Hepatocyte (in vitro differentiated cells): ENCODE measurements around the gene COPS7A. TPM values are rescaled to one million over a fixed set of nuclear protein-coding genes. Genes with fewer than 3 reads are reported as not detected.
"Not testable (repeated sequence)": the region's sequence is repeated elsewhere in the genome, so short reads cannot be mapped to it uniquely, and the experiment has no call there.

Experiments
- DNase-seq: peaks from one replicate; pipeline ENCODE4 v3.0.0-alpha.2; 2016; ENCODE audit warnings: low spot score
- H2AFZ ChIP-seq: fragments of 200-600 bp; sonication (generic); 2 replicates; pipeline ENCODE4 v1.6.0; 2016; ENCODE audit warnings: antibody characterized with exemption, mild to moderate bottlenecking
- H3K27ac ChIP-seq: fragments of 200-600 bp; sonication (generic); 2 replicates; pipeline ENCODE4 v1.5.1; 2016; ENCODE audit warnings: mild to moderate bottlenecking
- H3K27me3 ChIP-seq: fragments of 200-600 bp; sonication (generic); 2 replicates; pipeline ENCODE4 v1.6.1; 2016
- H3K36me3 ChIP-seq: fragments of 200-600 bp; sonication (generic); replicated peaks from 2 replicates; pipeline ENCODE4 v1.5.1; 2016; ENCODE audit warnings: low read depth; ENCODE audit not compliant: insufficient read depth
- H3K4me1 ChIP-seq: fragments of 200-600 bp; sonication (generic); 2 replicates; pipeline ENCODE4 v1.5.1; 2016; ENCODE audit warnings: mild to moderate bottlenecking, moderate library complexity; ENCODE audit not compliant: insufficient read depth
- H3K4me2 ChIP-seq: fragments of 200-600 bp; sonication (generic); 2 replicates; pipeline ENCODE4 v1.6.0; 2016
- H3K4me3 ChIP-seq: fragments of 200-600 bp; sonication (generic); 2 replicates; pipeline ENCODE4 v1.5.1; 2016; ENCODE audit warnings: mild to moderate bottlenecking
- H3K79me2 ChIP-seq: fragments of 200-600 bp; sonication (generic); 2 replicates; pipeline ENCODE4 v1.6.0; 2017; ENCODE audit warnings: mild to moderate bottlenecking
- H3K9me2 ChIP-seq: fragments of 200-600 bp; sonication (generic); replicated peaks from 2 replicates; pipeline ENCODE4 v1.6.0; 2017; ENCODE audit warnings: mild to moderate bottlenecking; ENCODE audit not compliant: insufficient read depth
- H3K9me3 ChIP-seq: fragments of 200-600 bp; sonication (generic); 2 replicates; pipeline ENCODE4 v1.5.1; 2016; ENCODE audit warnings: low read depth, mild to moderate bottlenecking
- H4K20me1 ChIP-seq: fragments of 200-600 bp; sonication (generic); 2 replicates; pipeline ENCODE4 v1.6.0; 2016; ENCODE audit warnings: mild to moderate bottlenecking; ENCODE audit not compliant: insufficient read depth, poor library complexity, severe bottlenecking
- EZH2 ChIP-seq: fragments of 200-600 bp; sonication (generic); IDR thresholded peaks from 2 replicates; pipeline ENCODE4 v1.6.1; 2016; ENCODE audit warnings: antibody characterized with exemption, mild to moderate bottlenecking, borderline replicate concordance
- EZH2phosphoT487 ChIP-seq: fragments of 200-600 bp; sonication (generic); IDR thresholded peaks from one replicate; pipeline ENCODE4 v1.6.1; 2018; ENCODE audit warnings: antibody characterized with exemption, mild to moderate bottlenecking, low read depth, moderate library complexity; ENCODE audit not compliant: unreplicated experiment, severe bottlenecking
- WGBS: methylation state at CpG from one replicate; pipeline ENCODE4 v1.1.6; 2016; ENCODE audit warnings: low lambda C conversion rate; ENCODE audit errors: missing lambda C conversion rate; 5-methylcytosine and 5-hydroxymethylcytosine counted together
- polyA plus RNA-seq: library from polyadenylated mRNA; unstranded; fragments of >200 nt; fragmentation: Nextera tagmentation; extraction: Ambion mirVana; gene quantifications from 2 replicates; pipeline ENCODE4 v1.2.1, GENCODE V29; 2016
- total RNA-seq: library from RNA; depleted of rRNA; stranded (reverse); fragments of >200 nt; gene quantifications from 2 replicates; pipeline ENCODE4 v1.2.3, GENCODE V29; 2014
- TF ChIP-seq, protein P1 (sequence below): fragments of 200-600 bp; sonication (generic); IDR thresholded peaks from 2 replicates; pipeline ENCODE4 v1.5.1; 2016; ENCODE audit warnings: antibody characterized with exemption, mild to moderate bottlenecking; ENCODE audit not compliant: poor library complexity

The COPS7A gene
- total and polyA plus RNA-seq, 2 experiments from 2014 or later = 46.9 to 73.6 TPM

DNA sequence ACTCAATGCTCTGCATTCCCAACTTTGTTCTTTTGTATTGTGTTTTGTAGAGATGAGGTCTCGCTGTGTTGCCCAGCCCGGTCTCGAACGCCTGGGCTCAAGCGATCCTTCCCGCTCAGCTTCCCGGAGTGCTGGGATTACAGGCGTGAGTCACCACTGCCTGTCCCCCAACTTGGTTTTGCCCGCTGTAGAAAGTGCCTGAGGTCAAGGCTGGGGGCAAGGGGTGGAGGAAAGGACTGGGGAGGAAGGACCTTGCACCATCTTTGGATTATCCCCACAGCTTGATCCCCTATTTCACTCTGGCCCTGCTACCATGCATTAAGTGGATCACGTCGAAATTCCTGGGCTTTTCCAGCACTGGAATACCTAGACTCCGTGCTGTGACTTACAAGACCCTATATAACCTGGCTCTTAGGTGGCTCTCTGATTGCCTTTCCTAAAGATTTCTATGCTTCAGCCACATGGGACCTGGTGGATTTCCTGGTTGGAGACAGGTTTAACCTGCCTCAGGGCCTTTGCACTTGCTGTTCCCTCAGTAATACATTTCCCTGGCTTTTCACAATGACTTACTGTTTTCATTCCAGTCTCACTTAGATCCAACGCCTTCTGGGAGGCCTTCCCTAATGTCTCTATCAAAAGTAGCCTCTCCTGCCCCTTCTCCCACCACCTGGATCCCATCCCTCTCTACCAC is 22.6 kb upstream of the COPS7A start:
- Histone ChIP-seq H4K20me1 (no peaks in the 10 kb centered on the region), H3K36me3 (no peaks in the 10 kb centered on the region), H3K4me2 (peak overlapping the region; percentile 96), H3K27me3 (peaks cover 73% of the 10 kb centered on the region), H3K9me2 (no peaks in the 10 kb centered on the region), H3K79me2 (no peaks in the 10 kb centered on the region), H3K4me3 (peak overlapping the region; percentile 36), H3K27ac (no peak overlapping the region), H2AFZ (peak overlapping the region; percentile 63), H3K9me3 (no peaks in the 10 kb centered on the region), H3K4me1 (peaks cover 10% of the 10 kb centered on the region)
- 24% methylated on average over 13 of the region's 13 CpGs for WGBS
- TF ChIP-seq EZH2 (no peak), EZH2phosphoT487 (no peak)
- TF ChIP-seq, protein P1, sequence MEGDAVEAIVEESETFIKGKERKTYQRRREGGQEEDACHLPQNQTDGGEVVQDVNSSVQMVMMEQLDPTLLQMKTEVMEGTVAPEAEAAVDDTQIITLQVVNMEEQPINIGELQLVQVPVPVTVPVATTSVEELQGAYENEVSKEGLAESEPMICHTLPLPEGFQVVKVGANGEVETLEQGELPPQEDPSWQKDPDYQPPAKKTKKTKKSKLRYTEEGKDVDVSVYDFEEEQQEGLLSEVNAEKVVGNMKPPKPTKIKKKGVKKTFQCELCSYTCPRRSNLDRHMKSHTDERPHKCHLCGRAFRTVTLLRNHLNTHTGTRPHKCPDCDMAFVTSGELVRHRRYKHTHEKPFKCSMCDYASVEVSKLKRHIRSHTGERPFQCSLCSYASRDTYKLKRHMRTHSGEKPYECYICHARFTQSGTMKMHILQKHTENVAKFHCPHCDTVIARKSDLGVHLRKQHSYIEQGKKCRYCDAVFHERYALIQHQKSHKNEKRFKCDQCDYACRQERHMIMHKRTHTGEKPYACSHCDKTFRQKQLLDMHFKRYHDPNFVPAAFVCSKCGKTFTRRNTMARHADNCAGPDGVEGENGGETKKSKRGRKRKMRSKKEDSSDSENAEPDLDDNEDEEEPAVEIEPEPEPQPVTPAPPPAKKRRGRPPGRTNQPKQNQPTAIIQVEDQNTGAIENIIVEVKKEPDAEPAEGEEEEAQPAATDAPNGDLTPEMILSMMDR = no peak
- DNase-seq = no peak

DNA sequence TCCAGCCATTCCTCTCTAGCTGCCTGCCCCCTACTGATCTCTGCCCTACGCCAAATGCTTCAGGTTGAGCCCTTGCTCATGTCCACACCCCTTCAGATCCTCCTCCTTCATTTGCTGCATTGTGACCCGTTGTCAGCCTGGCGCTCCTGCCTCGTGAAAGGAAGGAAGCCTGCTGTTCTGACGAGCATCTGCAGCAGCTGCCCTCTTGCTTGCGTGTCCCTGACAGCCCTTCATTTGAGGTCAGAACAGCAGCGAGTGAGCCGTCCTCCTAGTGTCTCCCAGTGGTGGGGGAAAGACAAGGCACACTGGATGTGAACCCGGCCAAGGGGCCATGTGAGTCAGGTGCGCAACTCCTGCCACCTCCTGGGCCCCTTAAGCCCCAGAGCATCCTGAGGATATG is 20.2 kb upstream of the COPS7A start:
- no peaks in the 10 kb centered on the region for H3K36me3 ChIP-seq
- H3K27ac ChIP-seq = no peak overlapping the region
- H3K79me2 ChIP-seq = no peaks in the 10 kb centered on the region
- TF ChIP-seq EZH2phosphoT487 (no peak), EZH2 (no peak)
- TF ChIP-seq, protein P1 = no peak
- peaks cover 10% of the 10 kb centered on the region for H3K4me1 ChIP-seq
- no peaks in the 10 kb centered on the region for H3K9me3 ChIP-seq
- 17% methylated on average over 10 of the region's 10 CpGs for WGBS
- DNase-seq = no peak
- no peaks in the 10 kb centered on the region for H3K9me2 ChIP-seq
- no peaks in the 10 kb centered on the region for H4K20me1 ChIP-seq
- no peak overlapping the region for H3K4me2 ChIP-seq
- H2AFZ ChIP-seq = no peak overlapping the region
- peaks cover 59% of the 10 kb centered on the region for H3K27me3 ChIP-seq
- H3K4me3 ChIP-seq = no peak overlapping the region

DNA sequence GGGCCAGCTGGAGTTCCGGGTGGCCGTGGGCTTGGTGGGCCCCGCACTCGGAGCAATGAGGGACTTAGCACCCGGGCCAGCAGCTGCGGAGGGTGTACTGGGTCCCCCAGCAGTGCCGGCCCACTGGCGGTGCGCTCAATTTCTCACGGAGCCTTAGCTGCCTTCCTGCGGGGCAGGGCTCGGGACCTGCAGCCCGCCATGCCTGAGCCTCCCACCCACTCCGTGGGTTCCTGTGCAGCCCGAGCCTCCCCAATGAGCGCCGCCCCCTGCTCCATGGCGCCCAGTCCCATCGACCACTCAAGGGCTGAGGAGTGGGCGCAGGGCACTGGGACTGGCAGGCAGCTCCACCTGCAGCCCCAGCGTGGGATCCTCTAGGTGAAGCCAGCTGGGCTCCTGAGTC is 15.5 kb upstream of the COPS7A start:
- not testable (repeated sequence) for H3K27ac ChIP-seq, H3K36me3 ChIP-seq, H3K4me3 ChIP-seq, H3K9me2 ChIP-seq, DNase-seq, H4K20me1 ChIP-seq, H3K4me2 ChIP-seq, H2AFZ ChIP-seq, H3K4me1 ChIP-seq, H3K9me3 ChIP-seq, H3K79me2 ChIP-seq
- peaks cover 15% of the 10 kb centered on the region for H3K27me3 ChIP-seq
- WGBS = 96% methylated on average over 20 of the region's 21 CpGs

DNA sequence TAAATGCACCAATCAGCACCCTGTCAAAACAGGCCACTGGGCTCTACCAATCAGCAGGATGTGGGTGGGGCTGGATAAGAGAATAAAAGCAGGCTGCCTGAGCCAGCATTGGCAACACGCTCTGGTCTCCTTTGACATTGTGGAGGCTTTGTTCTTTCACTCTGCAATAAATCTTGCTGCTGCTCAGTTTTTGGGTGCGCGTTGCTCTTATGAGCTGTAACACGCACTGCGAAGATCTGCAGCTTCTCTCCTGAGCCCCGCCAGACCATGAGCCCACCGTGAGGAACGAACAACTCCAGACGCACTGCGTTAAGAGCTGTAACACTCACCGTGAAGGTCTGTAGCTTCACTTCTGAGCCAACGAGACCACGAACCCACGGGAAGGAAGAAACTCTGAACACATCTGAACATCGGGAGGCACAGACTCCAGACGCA is 14.9 kb upstream of the COPS7A start:
- H3K4me2 ChIP-seq = no peak overlapping the region
- H3K4me3 ChIP-seq = no peak overlapping the region
- H3K27ac ChIP-seq = no peak overlapping the region
- H3K4me1 ChIP-seq = no peaks in the 10 kb centered on the region
- peaks cover 9% of the 10 kb centered on the region for H3K27me3 ChIP-seq
- TF ChIP-seq EZH2phosphoT487 (no peak), EZH2 (no peak)
- TF ChIP-seq, protein P1 = no peak
- H3K79me2 ChIP-seq = no peaks in the 10 kb centered on the region
- no peaks in the 10 kb centered on the region for H3K9me3 ChIP-seq
- H3K36me3 ChIP-seq = no peaks in the 10 kb centered on the region
- no peak overlapping the region for H2AFZ ChIP-seq
- WGBS = 94% methylated on average over 16 of the region's 16 CpGs
- no peak for DNase-seq
- no peaks in the 10 kb centered on the region for H3K9me2 ChIP-seq
- H4K20me1 ChIP-seq = no peaks in the 10 kb centered on the region

DNA sequence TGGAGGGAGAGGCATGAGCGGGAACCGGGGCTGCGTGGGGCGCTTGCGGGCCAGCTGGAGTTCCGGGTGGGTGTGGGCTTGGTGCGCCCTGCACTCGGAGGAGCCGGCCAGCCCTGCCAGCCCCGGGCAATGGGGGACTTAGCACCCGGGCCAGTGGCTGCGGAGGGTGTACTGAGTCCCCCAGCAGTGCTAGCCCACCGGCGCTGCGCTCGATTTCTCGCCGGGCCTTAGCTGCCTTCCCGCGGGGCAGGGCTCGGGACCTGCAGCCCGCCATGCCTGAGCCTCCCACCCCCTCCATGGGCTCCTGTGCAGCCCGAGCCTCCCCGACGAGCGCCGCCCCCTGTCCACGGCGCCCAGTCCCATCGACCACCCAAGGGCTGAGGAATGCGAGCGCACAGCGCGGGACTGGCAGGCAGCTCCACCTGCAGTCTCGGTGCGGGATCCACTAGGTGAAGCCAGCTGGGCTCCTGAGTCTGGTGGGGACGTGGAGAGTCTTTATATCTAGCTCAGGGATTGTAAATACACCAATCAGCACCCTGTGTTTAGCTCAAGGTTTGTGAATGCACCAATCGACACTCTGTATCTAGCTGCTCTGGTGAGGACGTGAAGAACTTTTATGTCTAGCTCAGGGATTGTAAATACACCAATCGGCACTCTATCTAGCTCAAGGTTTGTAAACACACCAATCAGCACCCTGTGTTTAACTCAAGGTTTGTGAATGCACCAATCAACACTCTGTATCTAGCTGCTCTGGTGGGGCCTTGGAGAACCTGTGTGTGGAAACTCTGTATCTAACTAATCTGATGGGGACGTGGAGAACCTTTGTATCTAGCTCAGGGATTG is 7.6 kb upstream of the COPS7A start:
- 90% methylated on average over 27 of the region's 41 CpGs for WGBS
- H3K27me3 ChIP-seq, H3K36me3 ChIP-seq: not testable (repeated sequence)

More for the DNA sequence above, 7.6 kb upstream of the COPS7A start:
- not testable (repeated sequence) for H3K4me1 ChIP-seq, H3K79me2 ChIP-seq, H3K4me2 ChIP-seq, H3K9me2 ChIP-seq, H3K27ac ChIP-seq, H3K4me3 ChIP-seq, H2AFZ ChIP-seq, H4K20me1 ChIP-seq, DNase-seq, H3K9me3 ChIP-seq
